B cell (primary cell): ENCODE results near the gene GPR152. TPM values are rescaled to one million over a fixed set of nuclear protein-coding genes. Genes with fewer than 3 reads are reported as not detected.

ENCODE experiments used
- ATAC-seq: fragments of 200-7000 bp; cut with Tn5 transposase; one replicate; pipeline ENCODE4 v1.10.0; 2021; ENCODE audit warnings: low read depth, mild to moderate bottlenecking, moderate number of reproducible peaks, moderate library complexity
- CTCF ChIA-PET: fragments of 350-600 bp; sonication (Branson Sonifier 250); formaldehyde crosslinking; loops from one replicate; lab custom pipeline; 2021; ENCODE audit warnings: antibody characterized with exemption, inconsistent platforms; lab: Charles Lee
- POLR2A ChIA-PET: fragments of 350-600 bp; sonication (Branson Sonifier 250); formaldehyde crosslinking; loops from one replicate; lab custom pipeline; 2021; ENCODE audit warnings: antibody characterized with exemption; lab: Charles Lee
- DNase-seq: peaks from one replicate; pipeline ENCODE4 v3.0.0; 2013
- H2AFZ ChIP-seq: 2 replicates; pipeline ENCODE4 v1.6.1; 2012; ENCODE audit warnings: mild to moderate bottlenecking, low read depth, low read length; ENCODE audit not compliant: insufficient read depth, poor library complexity, severe bottlenecking
- H3K27ac ChIP-seq, 2 donors: 1 replicate in 1 of 2; 2 replicates in 1 of 2; pipeline ENCODE4 v1.5.1; 2012 to 2013; ENCODE audit warnings: low read length in 2 of 2, mild to moderate bottlenecking in 2 of 2, moderate library complexity in 1 of 2
- H3K27me3 ChIP-seq, 4 experiments: fragments of 200-600 bp in 1 of 4; sonication (generic) in 1 of 4; replicated peaks in 1 of 4; 1 replicate in 2 of 4; 2 replicates in 2 of 4; pipeline versions ENCODE4 v1.6.1 to v1.7.0; 2013 to 2016; ENCODE audit warnings: low read length in 3 of 4, mild to moderate bottlenecking in 2 of 4, mixed read lengths in 1 of 4, moderate library complexity in 1 of 4; ENCODE audit not compliant: insufficient read depth in 4 of 4, control insufficient read depth in 3 of 4; ENCODE audit errors: control extremely low read depth in 1 of 4
- H3K36me3 ChIP-seq, 2 experiments: replicated peaks in 1 of 2; 1 replicate in 1 of 2; 2 replicates in 1 of 2; pipeline versions ENCODE4 v1.6.1 to v1.7.1; 2013; ENCODE audit warnings: low read length in 1 of 2; ENCODE audit not compliant: insufficient read depth in 2 of 2, control insufficient read depth in 1 of 2; ENCODE audit errors: control extremely low read depth in 1 of 2, extremely low read depth in 1 of 2
- H3K4me1 ChIP-seq, 2 donors: fragments of 200-600 bp in 1 of 2; sonication (generic) in 1 of 2; 1 replicate in 1 of 2; 2 replicates in 1 of 2; pipeline versions ENCODE4 v1.5.1 to v1.6.1; 2013 to 2017; ENCODE audit warnings: low read length in 2 of 2; ENCODE audit not compliant: control insufficient read depth in 2 of 2, insufficient read depth in 2 of 2
- H3K4me2 ChIP-seq: replicated peaks from 2 replicates; pipeline ENCODE3; 2012; ENCODE audit warnings: mild to moderate bottlenecking, low read depth, low read length; ENCODE audit not compliant: poor library complexity, severe bottlenecking
- H3K4me3 ChIP-seq, 5 experiments: fragments of 200-600 bp in 1 of 5; sonication (generic) in 1 of 5; 1 replicate in 3 of 5; 2 replicates in 2 of 5; pipeline versions ENCODE4 v1.5.1 to v1.7.0; 2011 to 2016; ENCODE audit warnings: low read length in 4 of 5, mild to moderate bottlenecking in 4 of 5, low read depth in 2 of 5, control low read depth in 1 of 5, moderate library complexity in 1 of 5; ENCODE audit not compliant: insufficient read depth in 1 of 5; ENCODE audit errors: control extremely low read depth in 1 of 5, extremely low read depth in 1 of 5
- H3K79me2 ChIP-seq: fragments of 200-600 bp; sonication (generic); one replicate; pipeline ENCODE4 v1.6.0; 2016; ENCODE audit warnings: low read length; ENCODE audit not compliant: control insufficient read depth, insufficient read depth
- H3K9ac ChIP-seq: fragments of 200-600 bp; sonication (generic); 2 replicates; pipeline ENCODE4 v1.6.1; 2017; ENCODE audit warnings: mild to moderate bottlenecking, low read length, moderate library complexity
- H3K9me3 ChIP-seq, 3 donors: one replicate each; pipeline versions ENCODE4 v1.6.1 to v1.7.1; 2013; ENCODE audit warnings: low read length in 2 of 3; ENCODE audit not compliant: control insufficient read depth in 2 of 3, insufficient read depth in 1 of 3; ENCODE audit errors: control extremely low read depth in 1 of 3
- H4K20me1 ChIP-seq: 2 replicates; pipeline ENCODE4 v1.6.0; 2012; ENCODE audit warnings: mild to moderate bottlenecking, low read length; ENCODE audit not compliant: insufficient read depth, control insufficient read depth, poor library complexity, severe bottlenecking
- H3K27ac Mint-ChIP-seq: one replicate; pipeline ENCODE4 v1.8.0; 2021; ENCODE audit warnings: mixed read lengths
- H3K27me3 Mint-ChIP-seq: one replicate; pipeline ENCODE4 v1.8.0; 2021; ENCODE audit warnings: mixed read lengths
- H3K4me1 Mint-ChIP-seq: one replicate; pipeline ENCODE4 v1.8.0; 2021; ENCODE audit warnings: mixed read lengths
- H3K4me3 Mint-ChIP-seq: one replicate; pipeline ENCODE4 v1.8.0; 2021; ENCODE audit warnings: mixed read lengths
- H3K9me3 Mint-ChIP-seq: one replicate; pipeline ENCODE4 v1.8.0; 2022; ENCODE audit warnings: mixed read lengths; ENCODE audit not compliant: insufficient read depth
- CTCF ChIP-seq: fragments of 200-600 bp; IDR thresholded peaks from one replicate; pipeline ENCODE4 v1.8.0; 2022; ENCODE audit warnings: antibody characterized with exemption, mild to moderate bottlenecking
- EZH2 ChIP-seq: IDR thresholded peaks from 2 replicates; pipeline ENCODE4 v1.6.1; 2012; ENCODE audit warnings: borderline replicate concordance, low read depth, mild to moderate bottlenecking, moderate library complexity, low read length; ENCODE audit not compliant: insufficient read depth, poor library complexity, severe bottlenecking
- WGBS: methylation state at CpG from one replicate; pipeline ENCODE4 v1.1.5; 2013; ENCODE audit warnings: missing lambda C conversion rate; ENCODE audit not compliant: insufficient coverage; 5-methylcytosine and 5-hydroxymethylcytosine counted together
- intact Hi-C: fragments of 100-400 bp; cut with micrococcal nuclease; formaldehyde crosslinking; loops from one replicate; pipeline ENCODE4 v1.10.0; 2022
- polyA plus RNA-seq: library from polyadenylated mRNA; depleted of rRNA; stranded (reverse); fragments of >200 nt; gene quantifications from 2 replicates; pipeline ENCODE4 v1.2.3, GENCODE V29; 2012
- total RNA-seq, 2 donors: library from RNA; stranded (reverse); fragments of 120-200 nt in 1 of 2; gene quantifications; 1 replicate in 1 of 2; 2 replicates in 1 of 2; pipeline versions ENCODE4 v1.2.3 to v1.2.4, GENCODE V29; 2013 to 2022

Gene GPR152
- total and polyA plus RNA-seq, 2 donors (not counting 1 experiment from before 2014, with no cell fraction given) = 0.24 TPM; not detected in 1

GRCh38 chr11:67410369-67410831, 42.1 kb downstream of the GPR152 start:
- no peaks in the 10 kb centered on the region for H3K9me3 Mint-ChIP-seq
- H3K4me1 ChIP-seq = peaks cover 91 to 98% of the 10 kb centered on the region in 2 donors
- DNase-seq (no peak), ATAC-seq (no peak)
- H4K20me1 ChIP-seq = peaks cover 31% of the 10 kb centered on the region
- ChIA-PET CTCF (no interaction called here), POLR2A (interaction anchor here (1.3 to 4.8 kb wide), 5 partner anchors 7 to 55 kb away, joined by 4 to 79 read pairs (median 71); partner anchors contain the start of genes PPP1CA, PTPRCAP and TBC1D10C)
- peak overlapping the region; percentile 100 for H3K27ac Mint-ChIP-seq
- intact Hi-C loops = no loop called here
- WGBS = 53% methylated on average over 4 of the region's 15 CpGs
- TF ChIP-seq EZH2 (no peak), CTCF (no peak)
- peaks cover 86% of the 10 kb centered on the region for H3K4me1 Mint-ChIP-seq
- H3K27me3 Mint-ChIP-seq = no peaks in the 10 kb centered on the region
- no peak overlapping the region for H2AFZ ChIP-seq
- H3K27me3 ChIP-seq = no peaks in the 10 kb centered on the region
- peak overlapping the region; percentile 83 to 88 for H3K27ac ChIP-seq
- H3K9ac ChIP-seq = peak overlapping the region; percentile 73
- H3K79me2 ChIP-seq = peaks cover 50% of the 10 kb centered on the region
- peak overlapping the region; percentile 89 for H3K4me2 ChIP-seq
- H3K4me3 Mint-ChIP-seq = peak overlapping the region; percentile 91
- H3K36me3 ChIP-seq = peaks cover 0 to 42% of the 10 kb centered on the region in 2 experiments
- H3K9me3 ChIP-seq = peaks cover 0 to 2% (median 0%) of the 10 kb centered on the region in 3 donors
- peak overlapping the region in 4 of 5 experiments; percentile 40 to 80 (median 56) for H3K4me3 ChIP-seq

DNA sequence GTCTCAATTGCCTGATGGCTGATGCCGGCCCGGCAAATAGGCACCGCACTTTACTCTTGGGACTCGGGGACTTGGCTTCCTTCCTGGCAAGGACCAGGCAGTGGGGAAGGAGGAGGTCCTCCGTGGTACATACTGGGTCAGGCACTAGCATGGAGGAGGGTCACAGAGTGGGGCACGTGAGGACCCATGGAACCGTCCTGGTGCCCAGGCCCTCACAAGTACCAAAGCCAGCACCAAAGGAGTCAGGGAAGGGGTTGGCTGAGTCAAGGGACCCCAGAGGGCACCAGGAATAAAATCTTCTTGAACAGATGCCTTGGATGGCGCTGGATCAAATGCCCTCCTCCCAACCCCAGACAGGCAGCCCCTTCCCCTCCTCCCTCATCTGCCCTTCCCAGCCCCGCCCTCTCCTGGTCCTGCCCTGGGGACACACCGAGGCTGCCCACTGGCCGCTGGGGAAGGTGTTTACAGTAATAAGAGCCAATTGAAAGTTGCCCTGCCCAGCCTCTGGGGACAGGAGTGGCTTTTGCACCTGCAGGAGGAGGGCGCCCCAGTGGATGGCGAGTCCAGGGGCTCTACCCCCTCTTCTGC, 42.7 kb downstream of the GPR152 start:
- WGBS = under 1% methylated on average over 8 of the region's 13 CpGs

More for the DNA sequence above, 42.7 kb downstream of the GPR152 start:
- H3K4me1 ChIP-seq = peaks cover 94 to 99% of the 10 kb centered on the region in 2 donors
- H4K20me1 ChIP-seq = peaks cover 36% of the 10 kb centered on the region
- POLR2A ChIA-PET = interaction anchor here (1.1 to 4.2 kb wide), 8 partner anchors 9 to 96 kb away, joined by 3 to 78 read pairs (median 10); partner anchors contain the start of genes CORO1B, PITPNM1, PTPRCAP and TMEM134
- H3K27ac Mint-ChIP-seq = peak overlapping the region; percentile 100
- H3K79me2 ChIP-seq = peaks cover 53% of the 10 kb centered on the region
- H3K9ac ChIP-seq = peak overlapping the region; percentile 73
- intact Hi-C loops = loop anchor here (1.0 to 10.0 kb wide), 2 partner anchors 9 to 175 kb away; partner anchors contain the start of gene GSTP1
- CTCF ChIA-PET = interaction anchor here (3.4 kb wide), 2 partner anchors 9 to 27 kb away, joined by 13 to 18 read pairs; partner anchors contain the start of gene PTPRCAP
- TF ChIP-seq CTCF (no peak), EZH2 (no peak)
- H3K4me2 ChIP-seq = peak overlapping the region; percentile 89
- H3K4me1 Mint-ChIP-seq = peaks cover 87% of the 10 kb centered on the region
- no peaks in the 10 kb centered on the region for H3K9me3 Mint-ChIP-seq
- peaks cover 0 to 2% (median 0%) of the 10 kb centered on the region in 3 donors for H3K9me3 ChIP-seq
- H3K4me3 ChIP-seq = peak overlapping the region in 4 of 5 experiments; percentile 40 to 80 (median 56)
- peak; percentile 68 for ATAC-seq
- no peaks in the 10 kb centered on the region for H3K27me3 Mint-ChIP-seq
- H3K36me3 ChIP-seq = peaks cover 0 to 47% of the 10 kb centered on the region in 2 experiments
- H3K27ac ChIP-seq = peak overlapping the region; percentile 83 to 88
- H3K4me3 Mint-ChIP-seq = peak overlapping the region; percentile 91
- H3K27me3 ChIP-seq = no peaks in the 10 kb centered on the region
- peak; percentile 70 for DNase-seq
- no peak overlapping the region for H2AFZ ChIP-seq
